H1 (cell line): ENCODE data around the gene PIK3R4. TPM values are rescaled to one million over a fixed set of nuclear protein-coding genes. Genes with fewer than 3 reads are reported as not detected.

ENCODE experiments used
- CTCF ChIA-PET: fragments of 300-600 bp; sonication (Branson Sonifier 250); formaldehyde crosslinking; loops from one replicate; lab custom pipeline; 2021; ENCODE audit not compliant: partially characterized antibody; lab: Charles Lee
- POLR2A ChIA-PET: fragments of 300-600 bp; sonication (Branson Sonifier 250); formaldehyde crosslinking; loops from one replicate; lab custom pipeline; 2021; ENCODE audit warnings: inconsistent platforms; ENCODE audit not compliant: partially characterized antibody; lab: Charles Lee
- DNase-seq, 2 experiments: peaks; one replicate each; pipeline versions ENCODE4 v3.0.0 to v3.0.0-alpha.2; 2010 to 2022; ENCODE audit warnings: low spot score in 2 of 2, low read depth in 1 of 2, mixed read lengths in 1 of 2
- FAIRE-seq: peaks from 2 replicates; lab custom pipeline; 2011; peaks lifted over from hg19 to GRCh38; lab: Jason Lieb, UNC
- H2AFZ ChIP-seq: 2 replicates; pipeline ENCODE4 v1.8.1; 2012; ENCODE audit warnings: low read length, inconsistent platforms
- H2AK5ac ChIP-seq: 2 replicates; pipeline ENCODE4 v1.6.1; 2013; ENCODE audit warnings: low read depth, low read length
- H2BK120ac ChIP-seq: replicated peaks from 2 replicates; pipeline ENCODE3; 2013; ENCODE audit warnings: low read depth, low read length, inconsistent platforms
- H2BK12ac ChIP-seq: 2 replicates; pipeline ENCODE4 v1.6.1; 2013; ENCODE audit warnings: low read depth, low read length
- H2BK15ac ChIP-seq: 2 replicates; pipeline ENCODE4 v1.6.1; 2013; ENCODE audit warnings: low read length
- H2BK20ac ChIP-seq: 2 replicates; pipeline ENCODE4 v1.6.1; 2013; ENCODE audit warnings: low read length
- H2BK5ac ChIP-seq: 2 replicates; pipeline ENCODE4 v1.6.1; 2013; ENCODE audit warnings: low read depth, low read length
- H3K14ac ChIP-seq: 2 replicates; pipeline ENCODE4 v1.6.1; 2013; ENCODE audit warnings: inconsistent platforms; ENCODE audit not compliant: insufficient read length
- H3K18ac ChIP-seq: 2 replicates; pipeline ENCODE4 v1.6.1; 2013; ENCODE audit warnings: low read length; ENCODE audit errors: extremely low read depth
- H3K23ac ChIP-seq: 2 replicates; pipeline ENCODE4 v1.6.1; 2013; ENCODE audit warnings: inconsistent platforms; ENCODE audit not compliant: insufficient read length
- H3K23me2 ChIP-seq: 2 replicates; pipeline ENCODE4 v1.6.1; 2013; ENCODE audit warnings: low read depth, low read length
- H3K27ac ChIP-seq: 2 replicates; pipeline ENCODE4 v1.6.1; 2011; ENCODE audit warnings: low read depth, low read length, inconsistent platforms
- H3K27me3 ChIP-seq, 4 experiments: replicated peaks in 1 of 4; 1 replicate in 1 of 4; 2 replicates in 3 of 4; pipeline versions ENCODE4 v1.6.1 to v1.8.1; 2011 to 2013; ENCODE audit warnings: low read length in 3 of 4, mild to moderate bottlenecking in 3 of 4, inconsistent platforms in 2 of 4, mixed read lengths in 2 of 4, moderate library complexity in 1 of 4; ENCODE audit not compliant: control insufficient read depth in 3 of 4, insufficient read depth in 3 of 4; ENCODE audit errors: extremely low read depth in 1 of 4
- H3K36me3 ChIP-seq, 4 experiments: 2 replicates each; pipeline versions ENCODE4 v1.6.1 to v1.8.1; 2011 to 2013; ENCODE audit warnings: mild to moderate bottlenecking in 4 of 4, low read length in 3 of 4, moderate library complexity in 2 of 4, control low read depth in 1 of 4, inconsistent platforms in 1 of 4; ENCODE audit not compliant: insufficient read depth in 4 of 4, control insufficient read depth in 2 of 4
- H3K4ac ChIP-seq: replicated peaks from 2 replicates; pipeline ENCODE3; 2013; ENCODE audit warnings: low read length, low read depth, mixed read lengths, inconsistent platforms; ENCODE audit not compliant: insufficient read length
- H3K4me1 ChIP-seq, 4 experiments: replicated peaks in 1 of 4; 1 replicate in 1 of 4; 2 replicates in 3 of 4; pipeline versions ENCODE4 v1.6.1 to v1.8.1; 2011 to 2013; ENCODE audit warnings: low read length in 3 of 4, inconsistent platforms in 2 of 4, mixed read lengths in 1 of 4; ENCODE audit not compliant: insufficient read depth in 4 of 4, control insufficient read depth in 3 of 4
- H3K4me2 ChIP-seq, 2 experiments: 2 replicates each; pipeline versions ENCODE4 v1.6.1 to v1.8.1; 2011 to 2013; ENCODE audit warnings: low read depth in 2 of 2, low read length in 2 of 2, control low read depth in 1 of 2, inconsistent platforms in 1 of 2, mild to moderate bottlenecking in 1 of 2; ENCODE audit not compliant: insufficient read depth in 1 of 2
- H3K4me3 ChIP-seq, 4 experiments: fragments of 200-600, 300-600 bp in 1 of 4; sonication (generic), shearing (Covaris generic), sonication (Bioruptor Twin) in 1 of 4; 2 replicates each; pipeline versions ENCODE4 v1.5.1 to v1.8.1; 2011 to 2016; ENCODE audit warnings: low read length in 4 of 4, low read depth in 3 of 4, control low read depth in 2 of 4, inconsistent platforms in 2 of 4, mild to moderate bottlenecking in 2 of 4, mixed read lengths in 1 of 4, moderate library complexity in 1 of 4; ENCODE audit not compliant: insufficient read depth in 2 of 4; ENCODE audit errors: extremely low read depth in 1 of 4
- H3K56ac ChIP-seq: replicated peaks from 2 replicates; pipeline ENCODE3; 2013; ENCODE audit warnings: low read depth, mild to moderate bottlenecking, mixed read lengths, low read length, inconsistent platforms; ENCODE audit not compliant: insufficient read length
- H3K79me1 ChIP-seq: 2 replicates; pipeline ENCODE4 v1.6.1; 2013; ENCODE audit warnings: low read depth, low read length, control low read depth
- H3K79me2 ChIP-seq, 2 experiments: 2 replicates each; pipeline versions ENCODE4 v1.6.1 to v1.8.1; 2012 to 2013; ENCODE audit warnings: low read length in 2 of 2, mild to moderate bottlenecking in 2 of 2, inconsistent platforms in 1 of 2; ENCODE audit not compliant: insufficient read depth in 2 of 2, control insufficient read depth in 1 of 2
- H3K9ac ChIP-seq, 4 experiments: replicated peaks in 1 of 4; 1 replicate in 1 of 4; 2 replicates in 3 of 4; pipeline versions ENCODE4 v1.6.1 to v1.8.1; 2011 to 2013; ENCODE audit warnings: low read depth in 3 of 4, low read length in 3 of 4, control low read depth in 2 of 4, mild to moderate bottlenecking in 2 of 4, moderate library complexity in 2 of 4, inconsistent platforms in 1 of 4; ENCODE audit errors: extremely low read depth in 1 of 4
- H3K9me3 ChIP-seq, 2 experiments: 2 replicates each; pipeline versions ENCODE4 v1.6.1 to v1.8.1; 2012 to 2013; ENCODE audit warnings: mild to moderate bottlenecking in 2 of 2, moderate library complexity in 2 of 2, control low read depth in 1 of 2, inconsistent platforms in 1 of 2, low read depth in 1 of 2, low read length in 1 of 2, mixed read lengths in 1 of 2; ENCODE audit not compliant: insufficient read depth in 2 of 2
- H4K20me1 ChIP-seq, 2 experiments: replicated peaks in 1 of 2; 2 replicates each; pipeline versions ENCODE3 to v1.8.1; 2011 to 2013; ENCODE audit warnings: inconsistent platforms in 2 of 2, low read length in 2 of 2, mild to moderate bottlenecking in 1 of 2; ENCODE audit not compliant: insufficient read depth in 2 of 2, control insufficient read depth in 1 of 2
- H4K5ac ChIP-seq: 2 replicates; pipeline ENCODE4 v1.6.1; 2013; ENCODE audit warnings: low read length, low read depth, mixed read lengths, inconsistent platforms; ENCODE audit not compliant: insufficient read length
- H4K8ac ChIP-seq: 2 replicates; pipeline ENCODE4 v1.8.0; 2013; ENCODE audit warnings: mild to moderate bottlenecking, moderate library complexity, low read length, inconsistent platforms; ENCODE audit not compliant: insufficient read depth; ENCODE audit errors: extremely low read depth
- H4K91ac ChIP-seq: replicated peaks from 2 replicates; pipeline ENCODE3; 2013; ENCODE audit warnings: low read length, mixed read lengths, inconsistent platforms; ENCODE audit not compliant: insufficient read length
- MAX ChIP-seq: IDR thresholded peaks from 2 replicates; pipeline ENCODE4 v1.6.1; 2012; ENCODE audit warnings: inconsistent platforms
- PHF8 ChIP-seq: fragments of 200-600 bp; sonication (generic); conservative IDR thresholded peaks from 2 replicates; pipeline ENCODE4 v1.7.1; 2012; ENCODE audit warnings: low read depth, mild to moderate bottlenecking, inconsistent platforms, low read length, moderate library complexity
- WGBS, 2 experiments: shearing (Covaris generic) in 1 of 2; methylation state at CpG; one replicate each; pipeline versions ENCODE4 v1.1.6 to v1.1.7; 2013 to 2015; ENCODE audit warnings: low lambda C conversion rate in 2 of 2, mixed read lengths in 2 of 2, inconsistent platforms in 1 of 2, low coverage in 1 of 2, missing lambda C conversion rate in 1 of 2; ENCODE audit not compliant: insufficient replicate concordance in 2 of 2, insufficient coverage in 1 of 2, insufficient read length in 1 of 2; ENCODE audit errors: extremely low coverage in 1 of 2, missing lambda C conversion rate in 1 of 2; 5-methylcytosine and 5-hydroxymethylcytosine counted together
- polyA plus RNA-seq, 7 experiments: library from polyadenylated mRNA; depleted of rRNA in 3 of 7; stranded (reverse) in 5 of 7; unstranded in 2 of 7; fragments of >200 nt in 5 of 7; fragments of 200-250 nt in 2 of 7; gene quantifications; 1 replicate in 5 of 7; 2 replicates in 1 of 7; 4 replicates in 1 of 7; pipeline versions ENCODE4 v1.2.1 to v1.2.3, GENCODE V29; 2011 to 2013; ENCODE audit warnings: missing spikeins in 2 of 7, mixed read lengths in 2 of 7
- total RNA-seq: library from RNA; stranded (reverse); fragmentation: NEBNext Ultra II Directional; extraction: Animal tissue kit (Norgen Biotek cat#: 25700); gene quantifications from 2 replicates; pipeline ENCODE4 v1.2.1, GENCODE V29; 2021
- TF ChIP-seq, protein P1 (sequence below): IDR thresholded peaks from 2 replicates; pipeline ENCODE4 v1.6.1; 2012; ENCODE audit warnings: low read length, inconsistent platforms

Gene PIK3R4
- total and polyA plus RNA-seq, 2 of the 8 experiments (the other 6 are each of a cell fraction or from before 2014, with no cell fraction given) = 43.8 to 87.4 TPM

DNA sequence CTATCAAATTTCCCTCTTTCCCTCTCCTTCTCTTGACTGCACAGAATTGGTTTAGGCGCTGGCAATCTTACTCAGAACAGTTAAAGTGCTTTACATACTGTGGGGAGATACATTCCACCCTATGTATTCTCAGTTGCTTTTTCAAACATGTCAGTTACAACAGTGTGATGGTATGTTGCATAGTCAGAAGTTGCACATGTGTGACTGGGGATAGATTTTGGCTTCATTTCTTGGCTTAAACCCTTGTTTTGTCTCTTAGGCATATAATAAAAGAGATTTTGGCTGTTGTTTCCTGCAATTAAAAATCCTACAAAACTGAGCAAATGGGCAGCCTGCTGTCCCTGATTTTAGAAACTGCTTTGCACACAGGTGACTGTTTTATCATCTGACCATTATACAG is 86.7 kb downstream of the PIK3R4 start:
- ChIA-PET POLR2A (no interaction called here), CTCF (interaction anchor here (1.0 kb wide), 1 partner anchor 387 kb away, joined by 3 read pairs; no protein-coding TSS in a partner anchor)
- Histone ChIP-seq H3K79me1 (no peaks in the 10 kb centered on the region), H2AK5ac (no peak overlapping the region), H3K4me3 (no peak overlapping the region), H3K14ac (no peak overlapping the region), H3K4ac (no peak overlapping the region), H3K56ac (no peak overlapping the region), H4K8ac (no peak overlapping the region), H3K9ac (no peak overlapping the region), H3K18ac (no peak overlapping the region), H2AFZ (no peak overlapping the region), H3K4me1 (no peaks in the 10 kb centered on the region), H3K27ac (no peak overlapping the region), H3K36me3 (no peaks in the 10 kb centered on the region), H2BK20ac (no peak overlapping the region), H3K23ac (no peak overlapping the region), H4K20me1 (no peaks in the 10 kb centered on the region), H3K27me3 (no peaks in the 10 kb centered on the region), H2BK12ac (no peak overlapping the region), H3K4me2 (no peak overlapping the region), H3K23me2 (no peaks in the 10 kb centered on the region), H2BK5ac (no peak overlapping the region), H4K91ac (no peak overlapping the region), H2BK15ac (no peak overlapping the region), H3K9me3 (peaks cover 0 to 4% of the 10 kb centered on the region in 2 experiments; a peak in 1 of 4 replicates), H3K79me2 (no peaks in the 10 kb centered on the region), H4K5ac (no peak overlapping the region), H2BK120ac (no peak overlapping the region)
- FAIRE-seq (no peak), DNase-seq (no peak)
- WGBS, 2 experiments = 94% methylated on average over 1 of the region's 1 CpG; no CpG with 5 or more reads in 1 of the 2 experiments
- TF ChIP-seq, protein P1, sequence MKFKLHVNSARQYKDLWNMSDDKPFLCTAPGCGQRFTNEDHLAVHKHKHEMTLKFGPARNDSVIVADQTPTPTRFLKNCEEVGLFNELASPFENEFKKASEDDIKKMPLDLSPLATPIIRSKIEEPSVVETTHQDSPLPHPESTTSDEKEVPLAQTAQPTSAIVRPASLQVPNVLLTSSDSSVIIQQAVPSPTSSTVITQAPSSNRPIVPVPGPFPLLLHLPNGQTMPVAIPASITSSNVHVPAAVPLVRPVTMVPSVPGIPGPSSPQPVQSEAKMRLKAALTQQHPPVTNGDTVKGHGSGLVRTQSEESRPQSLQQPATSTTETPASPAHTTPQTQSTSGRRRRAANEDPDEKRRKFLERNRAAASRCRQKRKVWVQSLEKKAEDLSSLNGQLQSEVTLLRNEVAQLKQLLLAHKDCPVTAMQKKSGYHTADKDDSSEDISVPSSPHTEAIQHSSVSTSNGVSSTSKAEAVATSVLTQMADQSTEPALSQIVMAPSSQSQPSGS = no peak
- TF ChIP-seq MAX = no peak
- no peak for TF ChIP-seq PHF8
